Measurements from ENCODE around the gene ABLIM2. TPM values are rescaled to one million over a fixed set of nuclear protein-coding genes. Genes with fewer than 3 reads are reported as not detected.

Gene ABLIM2
- total and polyA plus RNA-seq, 2 of the 4 experiments (the other 2 are of a cell fraction): under 0.01 to 0.10 TPM

DNA sequence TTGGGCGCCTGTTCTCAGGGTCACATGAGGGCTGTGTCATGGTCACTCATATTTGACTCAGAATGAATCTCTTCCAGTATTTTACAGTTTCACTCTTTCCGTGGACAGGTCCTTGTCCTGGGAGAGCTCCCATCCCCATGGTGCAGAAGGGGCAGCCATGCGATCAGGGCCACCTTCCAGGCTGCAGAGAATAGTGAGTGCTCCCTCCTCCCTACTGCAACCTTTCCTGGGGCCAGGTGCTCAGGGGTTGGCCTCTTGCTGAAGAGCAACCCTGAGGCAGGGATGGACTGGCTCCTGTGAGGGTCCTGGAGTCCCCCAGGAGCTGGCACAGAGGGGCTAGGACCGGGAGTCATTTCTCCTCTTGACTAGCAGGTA is 108.4 kb downstream of the ABLIM2 start:
- Histone ChIP-seq H3K56ac (ENCODE audit: extremely low read depth, insufficient read depth, low read length) (no peak overlapping the region), H2BK5ac (ENCODE audit: low read depth, low read length, poor library complexity, severe bottlenecking) (no peak overlapping the region), H4K8ac (ENCODE audit: low read depth in 2 of 2, low read length in 2 of 2) (no peak overlapping the region), H3K18ac (ENCODE audit: low read depth, low read length) (no peak overlapping the region), H3K23ac (ENCODE audit: low read depth, low read length) (no peak overlapping the region), H4K20me1 (ENCODE audit: insufficient read depth, low read length) (no peaks in the 10 kb centered on the region), H3K9me1 (ENCODE audit: insufficient read depth, low read length) (no peaks in the 10 kb centered on the region), H2AFZ (replicated peaks; ENCODE audit: low read length, poor library complexity) (no peak overlapping the region), H3K9ac (ENCODE audit: low read depth, low read length) (no peak overlapping the region), H2BK20ac (ENCODE audit: low read depth, low read length) (no peak overlapping the region), H3K9me3 (ENCODE audit: control insufficient read depth, insufficient read depth, low read length) (peaks cover 9% of the 10 kb centered on the region), H4K91ac (ENCODE audit: insufficient read depth, low read depth, low read length) (no peak overlapping the region), H2BK15ac (ENCODE audit: low read depth, low read length) (no peak overlapping the region), H2AK5ac (ENCODE audit: low read depth, low read length) (no peak overlapping the region), H4K5ac (ENCODE audit: low read depth, low read length) (no peak overlapping the region), H3K4me3 (ENCODE audit: insufficient read depth, low read depth, low read length) (no peak overlapping the region), H3K27ac (ENCODE audit: insufficient read depth, low read length) (no peak overlapping the region), H3K36me3 (ENCODE audit: control insufficient read depth, insufficient read depth, low read length) (no peaks in the 10 kb centered on the region), H2BK120ac (ENCODE audit: low read depth, low read length) (no peak overlapping the region), H3K4me1 (ENCODE audit: control insufficient read depth, insufficient read depth, low read length) (no peaks in the 10 kb centered on the region), H3K4me2 (ENCODE audit: low read depth, low read length) (no peak overlapping the region), H3K79me1 (ENCODE audit: low read depth in 1 of 2, low read length in 2 of 2) (no peaks in the 10 kb centered on the region), H2AK9ac (replicated peaks; ENCODE audit: low read depth, low read length, poor library complexity) (no peak overlapping the region), H3K4ac (ENCODE audit: low read depth, low read length) (no peak overlapping the region), H3K27me3 (ENCODE audit: control insufficient read depth, insufficient read depth, low read length) (peaks cover 58% of the 10 kb centered on the region), H3K14ac (replicated peaks; ENCODE audit: low read depth, low read length) (no peak overlapping the region)
- no peak for TF ChIP-seq CEBPB (IDR thresholded peaks at IDR 0.05; ENCODE audit: low read depth, low read length)
- TF ChIP-seq CHD1 (IDR thresholded peaks at IDR 0.05; ENCODE audit: low read depth, low read length): no peak
- no peak for TF ChIP-seq NFE2L2 (IDR thresholded peaks at IDR 0.05; ENCODE audit: low read depth, low read length)
- no peak for TF ChIP-seq SMC3 (IDR thresholded peaks at IDR 0.05; ENCODE audit: low read depth, low read length)
- no peak for TF ChIP-seq MXI1 (IDR thresholded peaks at IDR 0.05; ENCODE audit: borderline replicate concordance, low read depth, low read length)
- TF ChIP-seq MAZ (IDR thresholded peaks at IDR 0.05; ENCODE audit: borderline replicate concordance, low read depth, low read length): no peak
- no peak for TF ChIP-seq CTCF (conservative IDR thresholded peaks at IDR 0.05; ENCODE audit: low read depth, low read length)
- no peak for TF ChIP-seq MAFK (IDR thresholded peaks at IDR 0.05; ENCODE audit: low read depth, low read length)
- TF ChIP-seq RFX5 (IDR thresholded peaks at IDR 0.05; ENCODE audit: low read depth, low read length): no peak
- TF ChIP-seq RAD21 (IDR thresholded peaks at IDR 0.05; ENCODE audit: low read length): no peak
- no peak for TF ChIP-seq ELK1 (IDR thresholded peaks at IDR 0.05; ENCODE audit: borderline replicate concordance, low read depth, low read length)
- intact Hi-C loops (cut with micrococcal nuclease) (no loop called here), dilution Hi-C loops (cut with HindIII; ENCODE audit: low sequenced_read_pairs, unreplicated experiment) (no loop called here), in situ Hi-C loops (cut with MboI; ENCODE audit: low sequenced_read_pairs) (no loop called here)
- no CpG with 5 or more reads among the region's 4 CpGs for WGBS, 2 experiments (ENCODE audit: extremely low coverage in 2 of 2, insufficient read length in 1 of 2)
- CTCF ChIA-PET: no interaction called here
- POLR2A ChIA-PET (ENCODE audit: unreplicated experiment): no interaction called here
- no peak for DNase-seq
- ATAC-seq (ENCODE audit: low read depth): no peak
- no TSS peak for BruUV-seq (replicated peaks)
